ENCODE measurements around the gene SLC49A4.

- no peak for TF ChIP-seq CTCF (IDR thresholded peaks at IDR 0.05)
- TF ChIP-seq EP300 (IDR thresholded peaks at IDR 0.05) = no peak
- no peak for TF ChIP-seq POLR2AphosphoS5 (IDR thresholded peaks at IDR 0.05)
These were observed 120.6 kb downstream of the SLC49A4 start for GRCh38 chr3:122915300-122916055.

Measured in gastroesophageal sphincter (tissue), 3 donors.